ENCODE results near the gene VPS37C.
A peak's percentile ranks its signal among the peaks of the same experiment; 100 is the strongest.

VPS37C gene

DNA sequence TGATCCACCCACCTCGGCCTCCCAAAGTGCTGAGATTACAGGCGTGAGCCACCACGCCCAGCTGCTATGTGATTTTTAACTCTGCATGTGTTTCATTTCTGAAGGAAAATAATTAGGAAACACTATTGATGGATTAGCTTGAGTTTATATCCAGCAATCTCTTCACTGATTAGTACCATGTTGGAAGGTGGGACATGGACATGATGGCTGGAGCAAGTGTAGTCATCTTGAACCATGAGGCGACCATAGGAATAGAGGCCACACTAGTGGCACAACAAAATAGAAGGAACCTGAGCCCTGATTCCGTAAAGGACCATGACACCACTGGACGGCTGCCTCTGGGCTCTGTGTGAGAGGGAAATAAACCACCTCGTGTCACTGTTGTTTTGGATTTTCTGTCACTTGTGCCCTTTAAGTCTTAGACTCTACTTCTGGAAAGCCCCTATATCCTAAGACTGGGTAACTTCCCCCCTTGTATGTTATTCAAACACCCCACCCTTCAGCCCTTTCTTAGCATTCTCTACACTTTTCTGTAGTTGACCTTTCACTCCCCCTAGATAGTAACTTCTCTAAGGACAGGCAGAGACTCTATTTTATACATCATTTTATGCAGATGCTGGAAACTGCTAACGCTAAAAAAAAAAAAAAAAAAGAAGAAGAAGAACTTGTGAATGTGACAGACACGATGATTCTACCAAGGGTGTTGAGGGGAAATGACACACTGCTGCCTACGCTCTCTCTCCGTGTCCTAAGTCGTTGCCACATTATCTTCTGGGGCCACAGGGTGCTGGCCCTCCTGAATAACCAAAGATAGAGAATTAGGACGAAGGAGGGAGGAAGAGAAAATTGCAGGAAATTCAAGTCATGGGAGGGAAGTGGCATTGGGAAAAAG lies 2.7 kb upstream of the VPS37C start:
- no peak overlapping the region for H4K91ac ChIP-seq (ENCODE audit: low read depth, low read length, poor library complexity)
- H2BK120ac ChIP-seq (ENCODE audit: low read depth, low read length), result no peak overlapping the region
- no peak overlapping the region for H3K27ac ChIP-seq (replicated peaks; ENCODE audit: low read length)
- no peak overlapping the region for H2BK5ac ChIP-seq (ENCODE audit: low read length)
- H2BK12ac ChIP-seq (ENCODE audit: low read length), result no peak overlapping the region
- H4K8ac ChIP-seq (ENCODE audit: low read depth, low read length), result no peak overlapping the region
- no peak overlapping the region for H3K4me3 ChIP-seq (ENCODE audit: low read length in 2 of 2)
- no peak overlapping the region for H2AFZ ChIP-seq (ENCODE audit: low read length)
- H3K14ac ChIP-seq (ENCODE audit: low read length), result no peak overlapping the region
- peaks cover 7 to 12% of the 10 kb centered on the region in 2 donors for H3K4me1 ChIP-seq (ENCODE audit: control insufficient read depth in 2 of 2, insufficient read depth in 1 of 2, low read depth in 1 of 2, low read length in 2 of 2)
- no peak overlapping the region for H2AK5ac ChIP-seq (ENCODE audit: low read depth, low read length)
- H2BK15ac ChIP-seq (ENCODE audit: low read length), result no peak overlapping the region
- no peak overlapping the region for H3K4ac ChIP-seq (ENCODE audit: low read length)
- H3K79me1 ChIP-seq (ENCODE audit: low read depth, low read length), result no peaks in the 10 kb centered on the region
- no peak overlapping the region for H3K4me2 ChIP-seq (ENCODE audit: insufficient read depth, low read length, poor library complexity, severe bottlenecking)
- H3K9ac ChIP-seq (ENCODE audit: low read depth, low read length, poor library complexity), result no peak overlapping the region
- H3K18ac ChIP-seq (ENCODE audit: low read length), result no peak overlapping the region
- H3K36me3 ChIP-seq (replicated peaks in 1 of 2; ENCODE audit: control insufficient read depth in 2 of 2, insufficient read depth in 2 of 2, low read length in 2 of 2), result no peaks in the 10 kb centered on the region
- no peak for DNase-seq (ENCODE audit: low spot score)
- WGBS, 2 donors (ENCODE audit: extremely low coverage in 2 of 2, insufficient read length in 2 of 2, insufficient replicate concordance in 1 of 2), result no CpG with 5 or more reads among the region's 13 CpGs
- H3K23ac ChIP-seq (ENCODE audit: low read depth, low read length, poor library complexity), result no peak overlapping the region
- peaks cover 0 to 3% of the 10 kb centered on the region in 2 donors for H3K9me3 ChIP-seq (replicated peaks in 1 of 2; ENCODE audit: control insufficient read depth in 2 of 2, insufficient read depth in 1 of 2, low read depth in 1 of 2, low read length in 2 of 2)
- H3K27me3 ChIP-seq (ENCODE audit: control insufficient read depth in 3 of 3, insufficient read depth in 3 of 3, low read depth in 1 of 3, low read length in 3 of 3), result no peaks in the 10 kb centered on the region

GRCh38 chr11:61163021-61163420 lies 1.8 kb upstream of the VPS37C start:
- Histone ChIP-seq H3K27ac (replicated peaks; ENCODE audit: low read length) (no peak overlapping the region), H3K23ac (ENCODE audit: low read depth, low read length, poor library complexity) (no peak overlapping the region), H3K79me1 (ENCODE audit: low read depth, low read length) (no peaks in the 10 kb centered on the region), H3K36me3 (replicated peaks in 1 of 2; ENCODE audit: control insufficient read depth in 2 of 2, insufficient read depth in 2 of 2, low read length in 2 of 2) (peaks cover 0 to 3% of the 10 kb centered on the region in 2 donors), H3K9me3 (replicated peaks in 1 of 2; ENCODE audit: control insufficient read depth in 2 of 2, insufficient read depth in 1 of 2, low read depth in 1 of 2, low read length in 2 of 2) (peaks cover 0 to 3% of the 10 kb centered on the region in 2 donors), H2BK120ac (ENCODE audit: low read depth, low read length) (no peak overlapping the region), H3K18ac (ENCODE audit: low read length) (no peak overlapping the region), H2BK15ac (ENCODE audit: low read length) (no peak overlapping the region), H4K91ac (ENCODE audit: low read depth, low read length, poor library complexity) (no peak overlapping the region), H3K4ac (ENCODE audit: low read length) (no peak overlapping the region), H3K4me1 (ENCODE audit: control insufficient read depth in 2 of 2, insufficient read depth in 1 of 2, low read depth in 1 of 2, low read length in 2 of 2) (peaks cover 7 to 12% of the 10 kb centered on the region in 2 donors), H2BK12ac (ENCODE audit: low read length) (no peak overlapping the region), H3K27me3 (ENCODE audit: control insufficient read depth in 3 of 3, insufficient read depth in 3 of 3, low read depth in 1 of 3, low read length in 3 of 3) (no peaks in the 10 kb centered on the region), H3K14ac (ENCODE audit: low read length) (no peak overlapping the region), H2AFZ (ENCODE audit: low read length) (no peak overlapping the region), H3K9ac (ENCODE audit: low read depth, low read length, poor library complexity) (no peak overlapping the region), H3K4me3 (ENCODE audit: low read length in 2 of 2) (no peak overlapping the region), H4K8ac (ENCODE audit: low read depth, low read length) (no peak overlapping the region), H2AK5ac (ENCODE audit: low read depth, low read length) (no peak overlapping the region), H2BK5ac (ENCODE audit: low read length) (no peak overlapping the region), H3K4me2 (ENCODE audit: insufficient read depth, low read length, poor library complexity, severe bottlenecking) (no peak overlapping the region)
- WGBS, 2 donors (ENCODE audit: extremely low coverage in 2 of 2, insufficient read length in 2 of 2, insufficient replicate concordance in 1 of 2), result no CpG with 5 or more reads among the region's 4 CpGs
- DNase-seq (ENCODE audit: low spot score), result no peak

- Histone ChIP-seq H2BK15ac (ENCODE audit: low read length) (no peak overlapping the region), H2AK5ac (ENCODE audit: low read depth, low read length) (no peak overlapping the region), H2BK12ac (ENCODE audit: low read length) (no peak overlapping the region), H3K18ac (ENCODE audit: low read length) (no peak overlapping the region), H3K9ac (ENCODE audit: low read depth, low read length, poor library complexity) (no peak overlapping the region), H3K4ac (ENCODE audit: low read length) (no peak overlapping the region), H2BK5ac (ENCODE audit: low read length) (no peak overlapping the region), H3K4me1 (ENCODE audit: control insufficient read depth in 2 of 2, insufficient read depth in 1 of 2, low read depth in 1 of 2, low read length in 2 of 2) (peaks cover 7 to 12% of the 10 kb centered on the region in 2 donors), H3K9me3 (replicated peaks in 1 of 2; ENCODE audit: control insufficient read depth in 2 of 2, insufficient read depth in 1 of 2, low read depth in 1 of 2, low read length in 2 of 2) (peaks cover 0 to 2% of the 10 kb centered on the region in 2 donors), H3K14ac (ENCODE audit: low read length) (no peak overlapping the region), H3K4me3 (ENCODE audit: low read length in 2 of 2) (peak overlapping the region in 1 of 2 donors; percentile 52), H3K36me3 (replicated peaks in 1 of 2; ENCODE audit: control insufficient read depth in 2 of 2, insufficient read depth in 2 of 2, low read length in 2 of 2) (peaks cover 3 to 10% of the 10 kb centered on the region in 2 donors), H4K8ac (ENCODE audit: low read depth, low read length) (no peak overlapping the region), H3K79me1 (ENCODE audit: low read depth, low read length) (no peaks in the 10 kb centered on the region), H3K4me2 (ENCODE audit: insufficient read depth, low read length, poor library complexity, severe bottlenecking) (peak overlapping the region; percentile 65), H2BK120ac (ENCODE audit: low read depth, low read length) (no peak overlapping the region), H3K27me3 (ENCODE audit: control insufficient read depth in 3 of 3, insufficient read depth in 3 of 3, low read depth in 1 of 3, low read length in 3 of 3) (no peaks in the 10 kb centered on the region), H4K91ac (ENCODE audit: low read depth, low read length, poor library complexity) (no peak overlapping the region), H2AFZ (ENCODE audit: low read length) (peak overlapping the region; percentile 97), H3K23ac (ENCODE audit: low read depth, low read length, poor library complexity) (no peak overlapping the region), H3K27ac (replicated peaks; ENCODE audit: low read length) (peak overlapping the region; percentile 89)
- DNase-seq (ENCODE audit: low spot score), result no peak
- WGBS, 2 donors (ENCODE audit: extremely low coverage in 2 of 2, insufficient read length in 2 of 2, insufficient replicate concordance in 1 of 2), result no CpG with 5 or more reads among the region's 8 CpGs
Measured at GRCh38 chr11:61162092-61162941, 1.1 kb upstream of the VPS37C start.

Measured in neuronal stem cell (in vitro differentiated cells).